DND-41 (cell line): ENCODE results near the gene KRT32.

Experiments used
- ATAC-seq: fragments of 200-7000 bp; cut with Tn5 transposase; 3 replicates; pipeline ENCODE4 v1.9.1; 2021; ENCODE audit warnings: low read depth; ENCODE audit not compliant: insufficient read depth
- DNase-seq: peaks from one replicate; pipeline ENCODE4 v3.0.0-alpha.2; 2020
- H2AFZ ChIP-seq: 2 replicates; pipeline ENCODE4 v1.6.0; 2012; ENCODE audit warnings: low read depth, low read length
- H3K27ac ChIP-seq: 2 replicates; pipeline ENCODE4 v1.5.1; 2012; ENCODE audit warnings: low read length, inconsistent platforms
- H3K27me3 ChIP-seq: fragments of 200-600 bp; sonication (generic); 2 replicates; pipeline ENCODE4 v1.6.0; 2012; ENCODE audit warnings: low read length, mild to moderate bottlenecking, inconsistent platforms; ENCODE audit not compliant: insufficient read depth, poor library complexity
- H3K36me3 ChIP-seq: 2 replicates; pipeline ENCODE4 v1.5.1; 2012; ENCODE audit warnings: low read length, inconsistent platforms; ENCODE audit not compliant: insufficient read depth
- H3K4me1 ChIP-seq: 2 replicates; pipeline ENCODE4 v1.5.1; 2012; ENCODE audit warnings: mild to moderate bottlenecking, low read length; ENCODE audit not compliant: insufficient read depth
- H3K4me2 ChIP-seq: 2 replicates; pipeline ENCODE4 v1.6.0; 2012; ENCODE audit warnings: mild to moderate bottlenecking, moderate library complexity, low read length, inconsistent platforms; ENCODE audit not compliant: insufficient read depth
- H3K4me3 ChIP-seq, 2 experiments: fragments of 200-600 bp in 1 of 2; shearing (Covaris generic) in 1 of 2; 2 replicates each; pipeline ENCODE4 v1.5.1; 2012 to 2016; ENCODE audit warnings: inconsistent platforms in 2 of 2, low read length in 2 of 2, mild to moderate bottlenecking in 2 of 2, low read depth in 1 of 2, moderate library complexity in 1 of 2
- H3K79me2 ChIP-seq: 2 replicates; pipeline ENCODE4 v1.6.0; 2012; ENCODE audit warnings: low read length, inconsistent platforms; ENCODE audit not compliant: insufficient read depth
- H3K9ac ChIP-seq: 2 replicates; pipeline ENCODE4 v1.6.0; 2012; ENCODE audit warnings: low read depth, mild to moderate bottlenecking, inconsistent platforms, low read length, moderate library complexity
- H3K9me3 ChIP-seq: 2 replicates; pipeline ENCODE4 v1.5.1; 2012; ENCODE audit warnings: low read length, moderate library complexity, mild to moderate bottlenecking, inconsistent platforms; ENCODE audit not compliant: insufficient read depth, severe bottlenecking
- H4K20me1 ChIP-seq: 2 replicates; pipeline ENCODE4 v1.6.0; 2012; ENCODE audit warnings: low read length; ENCODE audit not compliant: insufficient read depth
- EZH2 ChIP-seq: IDR thresholded peaks from 3 replicates; pipeline ENCODE4 v1.6.1; 2012; ENCODE audit warnings: borderline replicate concordance, low read depth, mild to moderate bottlenecking, moderate library complexity, low read length, inconsistent platforms; ENCODE audit not compliant: severe bottlenecking
- TF ChIP-seq, protein P1 (sequence below): IDR thresholded peaks from 2 replicates; pipeline ENCODE4 v1.5.1; 2012; ENCODE audit warnings: borderline replicate concordance, low read length, moderate library complexity, mild to moderate bottlenecking; ENCODE audit not compliant: poor library complexity, severe bottlenecking; ENCODE audit errors: extremely low read depth

Gene KRT32

DNA sequence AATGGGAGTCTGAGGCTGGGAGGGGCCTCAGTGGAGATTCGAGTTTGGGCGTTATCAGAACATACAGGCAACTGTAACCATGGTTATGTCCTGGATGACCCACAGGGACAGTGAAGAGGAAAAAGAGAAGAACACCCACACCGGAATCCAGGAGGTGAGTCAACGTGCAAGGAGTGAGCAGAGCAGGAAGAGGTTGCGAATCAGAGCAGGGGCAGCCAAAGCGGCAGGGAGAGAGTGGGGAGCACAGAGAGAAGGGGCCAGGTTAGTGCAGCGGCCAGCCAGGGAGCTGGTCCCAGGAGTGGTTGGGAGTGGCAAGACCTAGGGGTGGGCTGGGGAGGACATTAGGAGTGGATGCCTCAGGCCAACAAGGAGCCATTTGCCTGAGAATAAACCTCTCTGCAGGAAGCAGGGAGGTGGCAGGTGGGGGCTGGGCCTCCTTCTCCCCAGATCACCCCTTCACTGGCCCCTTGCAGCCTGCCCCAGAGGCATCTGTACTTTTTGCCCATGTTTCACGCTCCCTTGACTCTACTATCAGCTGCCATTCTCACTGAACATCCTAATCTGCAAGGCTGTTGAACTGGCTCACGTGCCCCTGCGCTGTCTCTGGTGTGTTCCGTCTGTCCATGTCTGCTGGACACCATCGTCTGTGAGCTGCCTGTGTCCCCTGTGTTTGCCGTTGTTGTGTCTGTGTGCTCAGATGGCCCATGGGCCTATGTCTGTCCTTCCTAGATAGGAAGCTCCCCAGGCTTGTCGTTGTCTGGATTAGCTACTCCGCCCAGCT, 33.1 kb upstream of the KRT32 start:
- Histone ChIP-seq H3K36me3 (no peaks in the 10 kb centered on the region), H2AFZ (no peak overlapping the region), H3K27me3 (peaks cover 5% of the 10 kb centered on the region), H3K4me2 (no peak overlapping the region), H3K27ac (no peak overlapping the region), H4K20me1 (no peaks in the 10 kb centered on the region), H3K79me2 (no peaks in the 10 kb centered on the region), H3K9ac (no peak overlapping the region), H3K9me3 (no peaks in the 10 kb centered on the region), H3K4me1 (peaks cover 4% of the 10 kb centered on the region), H3K4me3 (no peak overlapping the region)
- ATAC-seq (no peak), DNase-seq (no peak)
- TF ChIP-seq, protein P1, sequence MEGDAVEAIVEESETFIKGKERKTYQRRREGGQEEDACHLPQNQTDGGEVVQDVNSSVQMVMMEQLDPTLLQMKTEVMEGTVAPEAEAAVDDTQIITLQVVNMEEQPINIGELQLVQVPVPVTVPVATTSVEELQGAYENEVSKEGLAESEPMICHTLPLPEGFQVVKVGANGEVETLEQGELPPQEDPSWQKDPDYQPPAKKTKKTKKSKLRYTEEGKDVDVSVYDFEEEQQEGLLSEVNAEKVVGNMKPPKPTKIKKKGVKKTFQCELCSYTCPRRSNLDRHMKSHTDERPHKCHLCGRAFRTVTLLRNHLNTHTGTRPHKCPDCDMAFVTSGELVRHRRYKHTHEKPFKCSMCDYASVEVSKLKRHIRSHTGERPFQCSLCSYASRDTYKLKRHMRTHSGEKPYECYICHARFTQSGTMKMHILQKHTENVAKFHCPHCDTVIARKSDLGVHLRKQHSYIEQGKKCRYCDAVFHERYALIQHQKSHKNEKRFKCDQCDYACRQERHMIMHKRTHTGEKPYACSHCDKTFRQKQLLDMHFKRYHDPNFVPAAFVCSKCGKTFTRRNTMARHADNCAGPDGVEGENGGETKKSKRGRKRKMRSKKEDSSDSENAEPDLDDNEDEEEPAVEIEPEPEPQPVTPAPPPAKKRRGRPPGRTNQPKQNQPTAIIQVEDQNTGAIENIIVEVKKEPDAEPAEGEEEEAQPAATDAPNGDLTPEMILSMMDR = no peak

DNA sequence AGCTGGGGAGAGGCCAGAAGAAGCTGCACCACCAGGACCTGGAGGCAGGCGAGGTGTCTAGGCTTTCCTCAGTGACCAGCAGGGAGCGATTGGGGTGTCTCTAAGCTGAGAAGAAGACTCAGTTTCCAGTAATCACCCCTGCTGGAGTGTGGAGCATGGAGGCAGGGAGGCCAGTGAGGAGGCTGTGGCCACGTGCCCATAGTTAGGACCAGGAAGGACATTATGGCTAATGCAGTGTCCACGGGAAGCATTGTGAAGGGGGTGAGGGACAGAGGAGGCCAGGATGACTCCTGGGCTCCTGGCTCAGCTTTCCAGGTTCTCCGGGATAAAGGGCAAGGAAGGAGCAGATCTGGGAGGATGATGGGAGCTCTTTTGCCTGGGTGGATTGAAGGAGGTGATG, 32.5 kb upstream of the KRT32 start:
- ATAC-seq (no peak), DNase-seq (no peak)
- no peak for TF ChIP-seq EZH2
- TF ChIP-seq, protein P1 = no peak
- no peak overlapping the region for H3K4me2 ChIP-seq
- no peaks in the 10 kb centered on the region for H4K20me1 ChIP-seq
- no peaks in the 10 kb centered on the region for H3K36me3 ChIP-seq
- H3K4me1 ChIP-seq = peaks cover 4% of the 10 kb centered on the region
- no peak overlapping the region for H2AFZ ChIP-seq
- no peak overlapping the region for H3K9ac ChIP-seq
- H3K9me3 ChIP-seq = no peaks in the 10 kb centered on the region
- H3K4me3 ChIP-seq = no peak overlapping the region
- no peaks in the 10 kb centered on the region for H3K79me2 ChIP-seq
- peaks cover 5% of the 10 kb centered on the region for H3K27me3 ChIP-seq
- no peak overlapping the region for H3K27ac ChIP-seq

DNA sequence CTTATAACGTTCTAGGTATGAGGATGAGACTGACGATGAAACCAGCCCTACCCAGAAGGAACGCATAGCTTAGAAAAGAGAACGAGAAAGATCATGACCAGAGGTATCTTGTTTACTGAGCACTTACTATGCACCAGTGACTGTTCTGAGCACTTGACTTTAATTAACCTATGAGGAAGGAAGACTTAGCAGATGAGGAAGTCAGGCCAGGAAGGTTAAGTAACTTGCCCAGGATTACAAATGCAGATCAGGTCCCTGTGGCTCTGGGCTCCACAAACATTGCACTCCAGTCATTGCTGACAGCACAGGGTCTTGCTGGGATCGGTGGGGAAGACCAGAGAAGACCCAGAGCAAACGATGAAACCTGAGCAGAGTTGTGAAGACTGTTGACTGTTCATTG, 31.1 kb upstream of the KRT32 start:
- Histone ChIP-seq H3K4me2 (no peak overlapping the region), H3K9ac (no peak overlapping the region), H3K4me3 (no peak overlapping the region), H3K27ac (no peak overlapping the region), H4K20me1 (no peaks in the 10 kb centered on the region), H3K36me3 (no peaks in the 10 kb centered on the region), H3K9me3 (no peaks in the 10 kb centered on the region), H3K27me3 (peaks cover 5% of the 10 kb centered on the region), H2AFZ (no peak overlapping the region), H3K4me1 (peaks cover 4% of the 10 kb centered on the region), H3K79me2 (no peaks in the 10 kb centered on the region)
- ATAC-seq = no peak
- TF ChIP-seq, protein P1 = no peak
- no peak for TF ChIP-seq EZH2
- no peak for DNase-seq
